HL-60 (cell line): Measurements from ENCODE around the gene SRMS.

Experiments
- TF ChIP-seq, protein P1 (sequence below): IDR thresholded peaks from one replicate; pipeline ENCODE4 v1.5.1; 2011; ENCODE audit warnings: low read length, control low read depth, inconsistent platforms; ENCODE audit not compliant: insufficient read depth
- TF ChIP-seq, protein P2 (sequence below): IDR thresholded peaks from 2 replicates; pipeline ENCODE4 v1.6.1; 2012; ENCODE audit warnings: low read depth; ENCODE audit not compliant: insufficient replicate concordance

DNA sequence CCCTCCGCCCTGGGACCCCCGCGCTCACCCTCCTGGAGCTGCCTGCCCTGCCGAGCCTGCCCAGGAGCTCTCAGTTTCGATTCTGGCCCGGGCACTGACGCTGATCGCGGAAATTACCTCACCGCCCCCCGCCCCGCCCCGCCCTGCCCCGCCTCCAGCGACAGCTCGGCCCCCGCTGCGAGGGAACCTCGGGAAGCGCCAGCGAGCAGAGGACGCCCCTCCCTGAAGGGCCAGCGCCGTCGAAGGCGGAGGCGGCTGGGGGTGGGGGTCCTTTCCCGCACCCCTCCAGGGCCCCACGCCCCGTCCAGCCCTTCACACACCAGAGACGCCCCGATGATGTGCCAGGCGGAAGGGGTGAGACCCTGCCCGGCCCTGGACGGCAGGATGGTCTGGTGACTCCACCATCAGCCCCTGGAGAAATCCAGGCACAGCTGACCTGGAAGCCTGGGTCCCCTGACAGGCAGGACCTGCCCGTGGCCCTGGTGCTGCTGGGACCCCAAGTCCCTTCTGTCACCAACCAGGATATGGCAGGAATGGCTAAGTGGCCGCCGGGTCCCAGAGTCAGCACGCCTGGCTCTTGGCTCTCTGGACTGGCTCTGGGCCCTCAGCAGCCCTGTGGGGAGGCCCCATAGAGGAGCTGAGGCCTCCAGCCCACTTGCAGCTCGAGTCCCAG lies 26.7 kb upstream of the SRMS start, which contains the start of gene HELZ2:
- TF ChIP-seq, protein P1, sequence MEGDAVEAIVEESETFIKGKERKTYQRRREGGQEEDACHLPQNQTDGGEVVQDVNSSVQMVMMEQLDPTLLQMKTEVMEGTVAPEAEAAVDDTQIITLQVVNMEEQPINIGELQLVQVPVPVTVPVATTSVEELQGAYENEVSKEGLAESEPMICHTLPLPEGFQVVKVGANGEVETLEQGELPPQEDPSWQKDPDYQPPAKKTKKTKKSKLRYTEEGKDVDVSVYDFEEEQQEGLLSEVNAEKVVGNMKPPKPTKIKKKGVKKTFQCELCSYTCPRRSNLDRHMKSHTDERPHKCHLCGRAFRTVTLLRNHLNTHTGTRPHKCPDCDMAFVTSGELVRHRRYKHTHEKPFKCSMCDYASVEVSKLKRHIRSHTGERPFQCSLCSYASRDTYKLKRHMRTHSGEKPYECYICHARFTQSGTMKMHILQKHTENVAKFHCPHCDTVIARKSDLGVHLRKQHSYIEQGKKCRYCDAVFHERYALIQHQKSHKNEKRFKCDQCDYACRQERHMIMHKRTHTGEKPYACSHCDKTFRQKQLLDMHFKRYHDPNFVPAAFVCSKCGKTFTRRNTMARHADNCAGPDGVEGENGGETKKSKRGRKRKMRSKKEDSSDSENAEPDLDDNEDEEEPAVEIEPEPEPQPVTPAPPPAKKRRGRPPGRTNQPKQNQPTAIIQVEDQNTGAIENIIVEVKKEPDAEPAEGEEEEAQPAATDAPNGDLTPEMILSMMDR: no peak
- TF ChIP-seq, protein P2, sequence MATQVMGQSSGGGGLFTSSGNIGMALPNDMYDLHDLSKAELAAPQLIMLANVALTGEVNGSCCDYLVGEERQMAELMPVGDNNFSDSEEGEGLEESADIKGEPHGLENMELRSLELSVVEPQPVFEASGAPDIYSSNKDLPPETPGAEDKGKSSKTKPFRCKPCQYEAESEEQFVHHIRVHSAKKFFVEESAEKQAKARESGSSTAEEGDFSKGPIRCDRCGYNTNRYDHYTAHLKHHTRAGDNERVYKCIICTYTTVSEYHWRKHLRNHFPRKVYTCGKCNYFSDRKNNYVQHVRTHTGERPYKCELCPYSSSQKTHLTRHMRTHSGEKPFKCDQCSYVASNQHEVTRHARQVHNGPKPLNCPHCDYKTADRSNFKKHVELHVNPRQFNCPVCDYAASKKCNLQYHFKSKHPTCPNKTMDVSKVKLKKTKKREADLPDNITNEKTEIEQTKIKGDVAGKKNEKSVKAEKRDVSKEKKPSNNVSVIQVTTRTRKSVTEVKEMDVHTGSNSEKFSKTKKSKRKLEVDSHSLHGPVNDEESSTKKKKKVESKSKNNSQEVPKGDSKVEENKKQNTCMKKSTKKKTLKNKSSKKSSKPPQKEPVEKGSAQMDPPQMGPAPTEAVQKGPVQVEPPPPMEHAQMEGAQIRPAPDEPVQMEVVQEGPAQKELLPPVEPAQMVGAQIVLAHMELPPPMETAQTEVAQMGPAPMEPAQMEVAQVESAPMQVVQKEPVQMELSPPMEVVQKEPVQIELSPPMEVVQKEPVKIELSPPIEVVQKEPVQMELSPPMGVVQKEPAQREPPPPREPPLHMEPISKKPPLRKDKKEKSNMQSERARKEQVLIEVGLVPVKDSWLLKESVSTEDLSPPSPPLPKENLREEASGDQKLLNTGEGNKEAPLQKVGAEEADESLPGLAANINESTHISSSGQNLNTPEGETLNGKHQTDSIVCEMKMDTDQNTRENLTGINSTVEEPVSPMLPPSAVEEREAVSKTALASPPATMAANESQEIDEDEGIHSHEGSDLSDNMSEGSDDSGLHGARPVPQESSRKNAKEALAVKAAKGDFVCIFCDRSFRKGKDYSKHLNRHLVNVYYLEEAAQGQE: no peak
